D721Med (cell line): ENCODE measurements around the gene EPG5.

Experiments
- DNase-seq: peaks from one replicate; pipeline ENCODE4 v3.0.0; 2011; ENCODE audit warnings: low spot score; ENCODE audit not compliant: insufficient read length
- FAIRE-seq: peaks from 2 replicates; lab custom pipeline; 2011; peaks lifted over from hg19 to GRCh38; lab: Jason Lieb, UNC
- TF ChIP-seq, protein P1 (sequence below): IDR thresholded peaks from 2 replicates; pipeline ENCODE4 v1.5.1; 2012; ENCODE audit warnings: mild to moderate bottlenecking, control low read depth; ENCODE audit not compliant: insufficient read depth; ENCODE audit errors: missing control alignments

The EPG5 gene

DNA sequence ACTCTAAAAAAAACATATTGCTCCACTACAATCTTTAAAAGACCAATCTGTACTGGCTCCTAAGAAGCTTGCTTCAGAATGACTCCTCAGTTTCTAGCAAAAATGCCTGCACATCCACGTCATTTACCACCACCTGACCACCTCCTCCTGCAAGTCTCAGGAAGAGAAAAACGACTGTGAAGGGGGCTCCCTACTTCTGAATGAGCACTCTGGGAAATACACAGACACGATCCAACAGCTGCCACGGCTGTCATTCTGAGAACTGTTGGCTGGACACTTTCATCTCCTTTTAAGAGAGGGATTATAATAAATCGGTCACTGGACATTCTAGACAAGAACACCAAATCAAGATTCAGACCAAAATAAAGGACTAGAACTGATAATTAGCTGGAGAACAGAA lies 21.5 kb downstream of the EPG5 start:
- DNase-seq = no peak
- TF ChIP-seq, protein P1, sequence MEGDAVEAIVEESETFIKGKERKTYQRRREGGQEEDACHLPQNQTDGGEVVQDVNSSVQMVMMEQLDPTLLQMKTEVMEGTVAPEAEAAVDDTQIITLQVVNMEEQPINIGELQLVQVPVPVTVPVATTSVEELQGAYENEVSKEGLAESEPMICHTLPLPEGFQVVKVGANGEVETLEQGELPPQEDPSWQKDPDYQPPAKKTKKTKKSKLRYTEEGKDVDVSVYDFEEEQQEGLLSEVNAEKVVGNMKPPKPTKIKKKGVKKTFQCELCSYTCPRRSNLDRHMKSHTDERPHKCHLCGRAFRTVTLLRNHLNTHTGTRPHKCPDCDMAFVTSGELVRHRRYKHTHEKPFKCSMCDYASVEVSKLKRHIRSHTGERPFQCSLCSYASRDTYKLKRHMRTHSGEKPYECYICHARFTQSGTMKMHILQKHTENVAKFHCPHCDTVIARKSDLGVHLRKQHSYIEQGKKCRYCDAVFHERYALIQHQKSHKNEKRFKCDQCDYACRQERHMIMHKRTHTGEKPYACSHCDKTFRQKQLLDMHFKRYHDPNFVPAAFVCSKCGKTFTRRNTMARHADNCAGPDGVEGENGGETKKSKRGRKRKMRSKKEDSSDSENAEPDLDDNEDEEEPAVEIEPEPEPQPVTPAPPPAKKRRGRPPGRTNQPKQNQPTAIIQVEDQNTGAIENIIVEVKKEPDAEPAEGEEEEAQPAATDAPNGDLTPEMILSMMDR = no peak
- no peak for FAIRE-seq

DNA sequence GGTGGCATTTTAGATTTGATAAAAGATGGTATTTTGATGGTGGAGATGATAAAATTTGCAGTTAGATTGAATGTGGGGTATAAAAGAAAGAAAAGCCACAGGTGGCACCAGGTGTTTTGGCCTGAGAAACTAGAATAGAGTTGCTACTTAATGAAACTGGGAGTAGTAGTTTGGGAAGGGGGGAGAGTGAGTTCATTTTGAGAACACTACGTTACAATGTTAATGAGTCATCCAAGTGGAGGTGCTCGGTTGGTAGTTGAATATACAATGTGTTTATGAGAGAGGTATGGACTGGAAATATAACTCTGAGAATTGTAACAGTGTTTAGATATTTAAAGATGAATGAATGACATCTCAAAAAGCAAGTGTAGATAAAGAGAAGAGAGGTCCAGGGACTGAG lies 26.4 kb downstream of the EPG5 start:
- TF ChIP-seq, protein P1 = no peak
- DNase-seq (no peak), FAIRE-seq (no peak)

DNA sequence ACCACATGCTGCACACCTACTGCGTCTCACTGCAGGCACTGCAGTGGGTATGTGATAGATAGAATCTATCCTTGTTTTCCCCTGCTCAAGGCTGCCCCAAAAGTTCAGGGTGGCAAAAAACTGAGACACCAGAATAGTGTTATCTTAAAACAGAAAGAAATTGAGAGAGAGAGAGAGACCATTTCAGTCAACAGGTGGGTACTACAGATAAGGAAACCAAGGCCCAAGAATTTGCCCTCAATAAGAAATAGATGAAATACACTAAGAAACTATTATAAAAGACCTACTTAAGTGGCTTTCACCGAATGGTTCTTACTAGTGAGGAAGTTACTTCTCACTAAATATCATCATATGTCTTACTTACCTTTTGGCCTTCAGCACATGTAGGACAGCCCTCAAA lies 27.9 kb downstream of the EPG5 start:
- FAIRE-seq (no peak), DNase-seq (no peak)
- TF ChIP-seq, protein P1 = no peak

DNA sequence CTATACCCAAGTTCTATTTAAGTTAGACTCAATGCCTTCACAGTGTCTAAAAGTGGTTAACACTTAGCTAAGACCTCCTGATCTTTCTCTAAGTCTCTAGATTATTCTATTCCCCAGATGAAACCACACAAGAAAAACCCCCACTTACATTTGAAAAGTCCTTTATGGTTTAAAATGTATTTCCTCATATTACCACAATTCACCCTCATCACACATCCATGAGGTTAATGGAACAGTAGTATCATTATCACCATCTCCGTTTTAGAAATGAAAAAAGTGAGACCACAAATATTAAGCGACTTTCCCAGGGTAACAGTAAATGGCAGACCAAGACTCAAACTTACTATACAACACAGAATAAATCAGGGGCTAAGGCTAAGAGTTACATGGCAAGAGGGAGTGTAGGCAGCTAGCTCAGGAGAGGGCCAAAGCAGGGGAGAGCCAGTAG lies 28.6 kb downstream of the EPG5 start:
- FAIRE-seq (no peak), DNase-seq (no peak)
- TF ChIP-seq, protein P1 = no peak

DNA sequence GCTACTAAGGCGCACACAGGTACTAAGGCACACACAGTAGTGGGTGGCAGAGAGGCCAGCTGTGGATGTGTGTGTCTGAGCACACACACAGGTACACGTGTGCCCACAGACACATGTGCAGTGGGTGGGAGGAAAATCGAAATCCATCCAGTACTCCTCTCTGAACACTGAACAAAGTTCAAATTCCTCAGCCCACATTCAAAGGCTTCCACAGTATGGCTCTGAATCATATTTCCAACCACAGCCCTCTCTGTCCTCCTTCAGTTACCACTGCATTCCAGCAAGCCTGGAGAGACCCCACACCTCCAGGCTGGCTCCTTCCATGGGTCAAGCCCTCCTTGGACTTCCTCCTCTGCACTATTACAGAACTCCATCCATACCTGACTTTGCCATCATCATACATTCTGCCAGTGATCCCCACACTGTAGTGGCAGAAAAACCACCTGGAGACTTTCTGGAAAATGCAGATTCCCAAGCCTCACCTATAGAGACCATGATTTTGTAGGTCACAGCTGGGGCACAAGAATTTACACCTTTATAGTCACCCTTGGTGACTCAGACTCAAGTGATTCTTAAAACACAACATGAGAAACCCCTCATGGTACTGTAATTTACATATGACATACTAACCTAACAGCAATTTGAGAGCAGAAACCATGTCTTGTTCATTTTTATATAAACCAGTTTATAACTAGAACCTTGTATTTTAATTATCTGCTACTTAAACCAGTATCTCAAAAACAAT lies 31.4 kb downstream of the EPG5 start:
- DNase-seq (no peak), FAIRE-seq (no peak)

DNA sequence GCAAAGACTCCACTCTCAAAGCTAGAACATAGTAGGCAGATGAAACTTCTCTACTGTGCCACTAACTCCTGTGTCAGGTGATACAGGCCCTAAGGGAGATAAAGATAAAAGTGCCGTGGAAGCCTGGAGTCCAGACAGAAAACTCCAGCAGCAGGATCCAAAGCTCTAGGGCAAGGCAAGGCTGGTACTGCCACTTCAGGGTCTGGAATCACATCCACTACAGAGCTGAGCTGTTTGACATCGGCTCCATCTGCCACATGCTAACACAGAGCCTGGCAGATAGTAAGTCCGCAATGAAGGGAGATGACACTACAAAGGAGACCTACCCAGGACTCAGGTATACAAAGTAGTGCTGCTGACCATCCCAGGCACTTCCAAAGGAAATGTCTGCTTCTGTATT lies 34.4 kb downstream of the EPG5 start:
- FAIRE-seq = no peak
- TF ChIP-seq, protein P1 = no peak
- DNase-seq = no peak

More for the DNA sequence above, 31.4 kb downstream of the EPG5 start:
- TF ChIP-seq, protein P1 = no peak

DNA sequence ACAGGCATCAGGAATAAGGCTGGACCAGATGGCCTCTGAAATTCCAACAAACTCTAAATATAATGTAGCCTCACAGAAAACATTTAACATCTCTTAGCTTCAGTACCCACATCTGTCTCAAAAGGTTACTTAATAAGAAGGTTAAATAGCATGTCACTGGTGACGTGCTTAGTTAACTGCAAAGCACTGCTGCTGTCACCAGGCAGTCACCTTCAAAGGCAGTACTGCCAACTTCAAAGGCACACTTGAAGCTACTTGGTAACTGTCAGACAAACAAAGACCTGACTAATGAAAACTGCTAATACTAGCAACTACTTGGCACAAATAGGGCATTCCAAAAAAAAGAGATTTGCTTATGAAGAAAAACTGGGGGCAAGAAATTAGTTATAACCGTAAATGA lies 36.2 kb downstream of the EPG5 start:
- TF ChIP-seq, protein P1 = no peak
- DNase-seq (no peak), FAIRE-seq (no peak)
